HepG2 (cell line): ENCODE results near the gene WDR86. TPM values are rescaled to one million over a fixed set of nuclear protein-coding genes. Genes with fewer than 3 reads are reported as not detected.

ENCODE experiments used
- ATAC-seq: fragments of 200-7000 bp; cut with Tn5 transposase; 3 replicates; pipeline ENCODE4 v1.9.1; 2020; ENCODE audit warnings: mild to moderate bottlenecking, moderate library complexity
- BruUV-seq: library from RNA; stranded (reverse); fragments of 400-500 nt; replicated peaks from 2 replicates; lab custom pipeline; 2021; lab: Mats Ljungman, UMichigan
- CTCF ChIA-PET: fragments of 300-600 bp; formaldehyde crosslinking; extraction: SDS; loops from one replicate; lab custom pipeline; 2021; ENCODE audit warnings: low total read pairs, inconsistent platforms, low intra/inter-chr PET ratio; lab: Yijun Ruan, JAX
- POLR2A ChIA-PET: fragments of 350-600 bp; sonication (Branson Sonifier 250); formaldehyde crosslinking; loops from one replicate; lab custom pipeline; 2020; ENCODE audit warnings: antibody characterized with exemption, inconsistent platforms; lab: Yijun Ruan, JAX
- DNase-seq: peaks from one replicate; pipeline ENCODE4 v3.0.0-alpha.2; 2015; ENCODE audit warnings: low spot score
- FAIRE-seq: peaks from 3 replicates; lab custom pipeline; 2011; peaks lifted over from hg19 to GRCh38; lab: Jason Lieb, UNC
- H2AFZ ChIP-seq: one replicate; pipeline ENCODE4 v1.6.1; 2011; ENCODE audit warnings: low read length, inconsistent platforms
- H3K27ac ChIP-seq: fragments of 300-600 bp; 3 replicates; pipeline ENCODE4 v1.8.0; 2011; ENCODE audit warnings: mixed run types, mild to moderate bottlenecking, mixed read lengths, low read length, inconsistent platforms; ENCODE audit not compliant: insufficient read depth; ENCODE audit errors: extremely low read length
- H3K27me3 ChIP-seq, 2 experiments: fragments of 200-600 bp in 1 of 2; 2 replicates in 1 of 2; 3 replicates in 1 of 2; pipeline versions ENCODE4 v1.6.0 to v1.8.0; 2011; ENCODE audit warnings: low read length in 2 of 2, mild to moderate bottlenecking in 2 of 2, moderate library complexity in 2 of 2, inconsistent platforms in 1 of 2; ENCODE audit not compliant: insufficient read depth in 2 of 2, control insufficient read depth in 1 of 2
- H3K36me3 ChIP-seq, 2 experiments: fragments of 200-600 bp in 1 of 2; replicated peaks in 1 of 2; 2 replicates in 1 of 2; 3 replicates in 1 of 2; pipeline versions ENCODE4 v1.5.1 to v1.8.0; 2011; ENCODE audit warnings: low read length in 2 of 2, inconsistent platforms in 1 of 2; ENCODE audit not compliant: insufficient read depth in 2 of 2, control insufficient read depth in 1 of 2
- H3K4me1 ChIP-seq: 2 replicates; pipeline ENCODE4 v1.5.1; 2012; ENCODE audit warnings: low read length, inconsistent platforms; ENCODE audit not compliant: insufficient read depth
- H3K4me2 ChIP-seq: 2 replicates; pipeline ENCODE4 v1.6.0; 2011; ENCODE audit warnings: low read depth, low read length, inconsistent platforms
- H3K4me3 ChIP-seq, 3 experiments: fragments of 200-600 bp in 1 of 3; sonication (generic), shearing (Covaris generic) in 1 of 3; replicated peaks in 1 of 3; 2 replicates each; pipeline ENCODE4 v1.5.1; 2011 to 2016; ENCODE audit warnings: low read length in 3 of 3, inconsistent platforms in 2 of 3, low read depth in 2 of 3, mild to moderate bottlenecking in 2 of 3, control low read depth in 1 of 3, mixed read lengths in 1 of 3; ENCODE audit not compliant: insufficient read depth in 1 of 3
- H3K79me2 ChIP-seq: one replicate; pipeline ENCODE4 v1.6.1; 2011; ENCODE audit warnings: low read length, inconsistent platforms; ENCODE audit not compliant: insufficient read depth
- H3K9ac ChIP-seq: 2 replicates; pipeline ENCODE4 v1.6.0; 2011; ENCODE audit warnings: mild to moderate bottlenecking, low read depth, low read length, inconsistent platforms; ENCODE audit not compliant: insufficient read depth
- H3K9me3 ChIP-seq: 2 replicates; pipeline ENCODE4 v1.5.1; 2012; ENCODE audit warnings: mild to moderate bottlenecking, low read length
- H4K20me1 ChIP-seq: 2 replicates; pipeline ENCODE4 v1.6.0; 2011; ENCODE audit warnings: inconsistent platforms, mild to moderate bottlenecking, low read length, moderate library complexity; ENCODE audit not compliant: insufficient read depth
- BRF2 ChIP-seq: sonication (generic); formaldehyde crosslinking; IDR thresholded peaks from 2 replicates; pipeline ENCODE4 v1.8.1; 2022; ENCODE audit warnings: mild to moderate bottlenecking, missing genetic modification reagents
- GPN1 ChIP-seq: sonication (generic); formaldehyde crosslinking; IDR thresholded peaks from 2 replicates; pipeline ENCODE4 v1.5.1; 2020; ENCODE audit warnings: missing genetic modification reagents, borderline replicate concordance
- HCFC1 ChIP-seq: fragments of 150-350 bp; IDR thresholded peaks from 2 replicates; pipeline ENCODE4 v1.6.1; 2014; ENCODE audit warnings: low read depth, low read length
- MEIS1 ChIP-seq: sonication (generic); formaldehyde crosslinking; IDR thresholded peaks from 2 replicates; pipeline ENCODE4 v1.9.0; 2021; ENCODE audit warnings: mild to moderate bottlenecking, missing genetic modification reagents, moderate library complexity, borderline replicate concordance
- MTF2 ChIP-seq: sonication (generic); formaldehyde crosslinking; IDR thresholded peaks from 2 replicates; pipeline ENCODE4 v1.5.0; 2020; ENCODE audit warnings: missing genetic modification reagents, borderline replicate concordance
- ZFAT ChIP-seq: sonication (generic); formaldehyde crosslinking; conservative IDR thresholded peaks from 2 replicates; pipeline ENCODE4 v1.8.1; 2023; ENCODE audit warnings: missing genetic modification reagents, inconsistent platforms
- ZFP90 ChIP-seq: sonication (generic); formaldehyde crosslinking; IDR thresholded peaks from 2 replicates; pipeline ENCODE4 v1.8.0; 2022; ENCODE audit warnings: missing genetic modification reagents, mild to moderate bottlenecking, inconsistent platforms, borderline replicate concordance
- ZFYVE20 ChIP-seq: sonication (generic); formaldehyde crosslinking; IDR thresholded peaks from 2 replicates; pipeline ENCODE4 v1.8.0; 2023; ENCODE audit warnings: low read depth, mild to moderate bottlenecking, moderate library complexity, missing genetic modification reagents, borderline replicate concordance
- ZNF589 ChIP-seq: sonication (generic); formaldehyde crosslinking; conservative IDR thresholded peaks from 2 replicates; pipeline ENCODE4 v1.8.0; 2022; ENCODE audit warnings: mild to moderate bottlenecking, moderate library complexity, missing genetic modification reagents
- ZNF674 ChIP-seq: sonication (generic); formaldehyde crosslinking; IDR thresholded peaks from 2 replicates; pipeline ENCODE4 v1.5.0; 2020; ENCODE audit warnings: low read depth, mild to moderate bottlenecking, missing genetic modification reagents
- ZSCAN29 ChIP-seq: sonication (generic); formaldehyde crosslinking; conservative IDR thresholded peaks from 2 replicates; pipeline ENCODE4 v1.4.0; 2020; ENCODE audit warnings: mild to moderate bottlenecking, missing genetic modification reagents
- whole genome bisulfite sequencing: methylation state at CpG from one replicate; pipeline ENCODE4 v1.1.6; 2017; ENCODE audit warnings: low lambda C conversion rate; 5-methylcytosine and 5-hydroxymethylcytosine counted together
- in situ Hi-C: cut with HindIII; loops from 2 replicates; pipeline ENCODE4 v1.10.0; 2017; ENCODE audit warnings: low pct_unique_long_range_greater_than_20kb; ENCODE audit not compliant: extremely low pct_ligation_motif_present
- intact Hi-C: fragments of 100-400 bp; cut with micrococcal nuclease; formaldehyde crosslinking; loops from one replicate; pipeline ENCODE4 v1.10.0; 2022; ENCODE audit not compliant: unreplicated experiment
- polyA plus RNA-seq, 8 experiments: library from polyadenylated mRNA; depleted of rRNA in 3 of 8; stranded (reverse) in 7 of 8; unstranded in 1 of 8; fragments of >200 nt; fragmentation: Illumina TruSeq in 4 of 8; extraction: Trizol in 4 of 8; gene quantifications; 2 replicates each; pipeline versions ENCODE4 v1.2.1 to v1.2.3, GENCODE V29; 2011 to 2016; ENCODE audit warnings: low read depth in 4 of 8, missing spikeins in 1 of 8, mixed read lengths in 1 of 8; ENCODE audit not compliant: insufficient read depth in 1 of 8
- total RNA-seq, 5 experiments: library from RNA; depleted of rRNA; stranded (reverse); fragments of >200 nt; fragmentation: Illumina TruSeq; extraction: Trizol; gene quantifications; 2 replicates each; pipeline ENCODE4 v1.2.3, GENCODE V29; 2016; ENCODE audit warnings: low read depth in 1 of 5

Gene WDR86
- total and polyA plus RNA-seq, 2 of the 13 experiments (the other 11 are each of a cell fraction or from before 2014, with no cell fraction given) = 0.11 to 2.9 TPM

DNA sequence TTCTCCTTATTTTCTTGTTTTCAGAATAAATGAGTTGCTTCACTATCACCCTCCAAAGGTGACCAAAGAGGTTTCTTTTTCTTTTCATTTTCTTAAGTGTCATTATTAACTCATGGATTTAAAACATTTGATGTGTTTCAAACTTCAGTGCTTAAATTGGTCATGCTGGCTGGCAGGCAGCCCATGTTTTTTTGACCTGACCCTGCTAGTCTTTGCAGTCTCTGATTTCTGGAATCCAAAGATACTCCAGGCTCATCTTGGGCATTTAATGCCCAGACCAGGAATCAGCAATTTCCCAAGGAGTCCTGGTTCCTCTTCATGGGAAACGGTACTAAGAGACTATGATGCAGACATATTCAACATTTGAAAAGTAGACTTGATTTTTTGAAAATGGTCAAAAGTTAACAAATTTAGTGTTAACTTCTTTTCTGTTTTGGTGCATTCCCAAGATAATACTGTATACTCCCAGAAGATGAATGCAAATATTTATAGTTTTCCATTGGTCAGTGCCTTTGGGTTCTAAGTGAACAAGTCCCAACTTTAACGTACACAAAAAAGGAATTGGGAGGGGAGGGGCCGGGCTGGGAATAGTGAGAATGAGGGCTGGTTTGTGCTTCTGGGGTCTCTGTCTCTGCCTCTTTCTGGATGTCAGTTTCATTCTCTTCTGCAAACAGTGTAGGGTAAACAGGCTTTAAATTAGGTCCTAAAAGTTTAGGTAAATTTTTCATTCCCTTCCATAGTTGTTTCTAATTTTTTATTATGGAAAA lies 48.5 kb downstream of the WDR86 start:
- WGBS = 95% methylated on average over 3 of the region's 3 CpGs
- CTCF ChIA-PET = no interaction called here
- intact Hi-C loops = no loop called here
- TF ChIP-seq GPN1 (CRISPR knock-in tag) (no peak), ZFAT (no peak), ZNF589 (CRISPR knock-in tag) (no peak), ZSCAN29 (CRISPR knock-in tag) (no peak), ZNF674 (CRISPR knock-in tag) (no peak), MEIS1 (CRISPR knock-in tag) (no peak), HCFC1 (no peak), MTF2 (CRISPR knock-in tag) (no peak), ZFP90 (CRISPR knock-in tag) (no peak), BRF2 (CRISPR knock-in tag) (no peak), ZFYVE20 (CRISPR knock-in tag) (no peak)
- BruUV-seq = no TSS peak
- POLR2A ChIA-PET = no interaction called here
- in situ Hi-C loops = no loop called here
- Histone ChIP-seq H2AFZ (no peak overlapping the region), H3K9me3 (no peaks in the 10 kb centered on the region), H3K27me3 (no peaks in the 10 kb centered on the region), H3K27ac (no peak overlapping the region), H3K4me1 (no peaks in the 10 kb centered on the region), H3K79me2 (no peaks in the 10 kb centered on the region), H3K4me2 (no peak overlapping the region), H3K4me3 (no peak overlapping the region), H4K20me1 (no peaks in the 10 kb centered on the region), H3K36me3 (peaks cover 5 to 27% of the 10 kb centered on the region in 2 experiments), H3K9ac (no peak overlapping the region)
- no peak for ATAC-seq
- DNase-seq = no peak
- no peak for FAIRE-seq
